Measurements from ENCODE around the gene PAFAH1B2.
"Not testable (repeated sequence)": the region's sequence is repeated elsewhere in the genome, so short reads cannot be mapped to it uniquely, and the experiment has no call there.

The PAFAH1B2 gene

DNA sequence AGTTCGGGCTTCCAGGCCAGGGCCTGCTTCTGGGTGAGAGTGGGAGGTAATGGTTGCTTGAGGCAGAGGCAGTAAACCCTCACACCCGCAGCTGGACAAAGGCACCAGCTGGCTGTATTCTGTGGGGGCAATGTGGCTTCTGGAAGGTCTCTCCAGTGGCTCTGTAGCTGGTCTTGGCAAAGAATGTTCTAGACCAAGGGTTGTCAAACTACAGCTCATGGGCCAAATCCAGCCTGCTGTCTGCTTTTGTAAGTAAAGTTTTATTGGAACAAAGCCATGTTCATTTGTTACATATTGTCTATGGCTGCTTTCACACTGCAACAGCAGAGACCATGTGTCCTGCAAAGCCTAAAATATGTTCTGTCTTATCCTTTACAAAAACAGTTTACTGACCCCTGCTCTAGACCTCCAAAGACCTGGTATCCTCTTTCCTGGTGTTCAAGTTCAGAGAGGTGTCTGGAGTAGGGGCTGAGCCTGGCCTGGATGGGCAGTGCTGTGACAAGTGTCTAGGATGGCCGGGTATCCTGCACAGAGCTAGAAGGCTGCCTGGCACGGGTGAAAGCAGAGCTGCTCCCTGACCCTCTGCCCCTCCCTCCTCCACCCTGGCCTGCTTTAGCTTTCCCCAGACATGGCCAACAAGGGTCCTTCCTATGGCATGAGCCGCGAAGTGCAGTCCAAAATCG, 58.4 kb downstream of the PAFAH1B2 start:
- DNase-seq (ENCODE audit: low read depth), result no peak

DNA sequence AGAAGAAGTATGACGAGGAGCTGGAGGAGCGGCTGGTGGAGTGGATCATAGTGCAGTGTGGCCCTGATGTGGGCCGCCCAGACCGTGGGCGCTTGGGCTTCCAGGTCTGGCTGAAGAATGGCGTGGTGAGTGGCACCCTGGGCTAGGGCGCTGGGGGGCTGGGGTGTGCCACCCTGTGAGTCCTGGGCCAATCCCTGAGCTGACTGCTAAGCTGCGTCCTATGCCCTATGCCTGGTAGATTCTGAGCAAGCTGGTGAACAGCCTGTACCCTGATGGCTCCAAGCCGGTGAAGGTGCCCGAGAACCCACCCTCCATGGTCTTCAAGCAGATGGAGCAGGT, 59.0 kb downstream of the PAFAH1B2 start:
- no peak for DNase-seq (ENCODE audit: low read depth)

DNA sequence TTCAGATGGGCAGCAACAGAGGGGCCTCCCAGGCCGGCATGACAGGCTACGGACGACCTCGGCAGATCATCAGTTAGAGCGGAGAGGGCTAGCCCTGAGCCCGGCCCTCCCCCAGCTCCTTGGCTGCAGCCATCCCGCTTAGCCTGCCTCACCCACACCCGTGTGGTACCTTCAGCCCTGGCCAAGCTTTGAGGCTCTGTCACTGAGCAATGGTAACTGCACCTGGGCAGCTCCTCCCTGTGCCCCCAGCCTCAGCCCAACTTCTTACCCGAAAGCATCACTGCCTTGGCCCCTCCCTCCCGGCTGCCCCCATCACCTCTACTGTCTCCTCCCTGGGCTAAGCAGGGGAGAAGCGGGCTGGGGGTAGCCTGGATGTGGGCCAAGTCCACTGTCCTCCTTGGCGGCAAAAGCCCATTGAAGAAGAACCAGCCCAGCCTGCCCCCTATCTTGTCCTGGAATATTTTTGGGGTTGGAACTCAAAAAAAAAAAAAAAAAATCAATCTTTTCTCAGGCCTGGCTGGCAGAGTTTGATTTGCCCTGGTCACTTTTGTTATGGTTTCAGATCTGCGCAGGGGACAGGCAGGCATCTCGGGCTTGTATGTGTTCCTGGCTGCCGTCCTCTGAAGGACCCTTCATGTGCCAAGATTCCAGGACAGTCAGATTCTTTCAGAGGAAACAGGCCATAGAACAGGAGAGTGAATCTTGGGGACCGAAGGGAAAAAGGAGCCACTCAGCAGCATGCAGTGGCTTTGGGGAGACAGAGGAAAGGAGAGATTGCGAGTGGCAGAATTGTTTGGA, 60.4 kb downstream of the PAFAH1B2 start:
- no peak for DNase-seq (ENCODE audit: low read depth)

DNA sequence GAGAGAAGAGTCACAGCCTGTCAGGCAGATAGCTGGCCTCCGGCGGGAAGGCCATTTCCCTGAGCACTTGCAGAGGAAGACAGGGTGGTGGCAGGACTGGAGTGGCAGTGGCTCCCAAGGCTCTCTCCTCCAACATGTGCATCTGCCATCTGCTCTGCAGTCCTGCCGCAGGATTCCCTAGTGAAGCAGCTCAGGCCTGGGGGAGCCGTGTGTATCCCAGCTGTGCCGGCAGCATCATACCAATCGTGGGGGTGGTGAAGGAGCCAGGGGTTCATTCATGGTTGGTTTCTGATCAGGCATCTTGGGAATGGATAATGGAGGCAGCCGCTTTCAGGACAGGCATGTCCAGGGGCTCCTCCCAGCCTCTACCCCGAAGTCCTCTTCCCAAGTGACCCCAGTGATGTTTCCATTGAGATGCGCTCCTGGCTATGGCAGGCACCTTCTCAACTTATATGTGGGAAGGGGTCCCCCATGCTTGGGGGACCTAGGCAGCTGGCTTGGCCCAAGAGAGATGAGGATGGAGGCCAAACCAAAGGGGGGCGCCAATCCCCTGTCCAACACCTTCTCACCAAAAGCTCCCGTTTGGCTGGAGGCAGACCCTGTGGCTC, 61.2 kb downstream of the PAFAH1B2 start:
- DNase-seq (ENCODE audit: low read depth), result no peak

DNA sequence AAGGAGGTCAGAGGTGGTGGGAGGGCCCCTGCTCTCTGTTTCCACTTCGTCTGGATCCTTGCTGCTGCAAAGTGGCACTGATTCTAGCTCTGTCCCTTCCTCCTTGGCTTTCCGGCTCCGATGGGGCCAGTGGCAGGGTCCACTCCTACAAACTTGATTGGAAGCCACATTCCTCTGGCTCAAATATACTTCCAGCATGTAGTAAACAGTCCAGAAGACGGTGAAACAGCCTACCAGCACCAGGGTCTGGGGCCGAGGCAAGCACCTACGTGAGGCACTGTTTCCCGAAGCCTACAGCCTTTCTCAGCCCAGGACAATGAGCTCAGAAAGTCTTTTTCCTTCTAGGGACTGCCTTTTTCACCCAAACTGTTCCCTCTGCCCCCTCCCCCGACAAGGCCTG, 62.0 kb downstream of the PAFAH1B2 start:
- DNase-seq (ENCODE audit: low read depth), result not testable (repeated sequence)

DNA sequence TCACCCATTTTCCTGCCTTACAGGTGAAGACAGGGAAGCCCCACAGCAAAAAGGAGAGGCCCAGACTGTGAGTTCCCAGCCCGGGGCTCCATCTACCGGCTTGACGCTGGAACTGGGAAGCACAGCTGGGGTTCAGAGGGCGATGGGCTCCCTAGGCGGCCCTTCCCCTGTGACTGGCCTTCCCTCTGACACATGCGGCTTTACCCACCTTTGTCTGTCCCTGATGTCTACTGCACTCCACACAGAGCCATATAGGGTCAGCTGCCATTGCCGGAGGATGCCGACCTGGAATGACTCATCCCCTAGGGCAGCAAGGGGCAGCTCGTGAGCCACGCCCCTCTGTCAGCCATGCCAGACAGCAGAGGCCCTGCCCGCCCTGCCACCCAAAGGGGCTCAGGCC, 62.8 kb downstream of the PAFAH1B2 start:
- not testable (repeated sequence) for DNase-seq (ENCODE audit: low read depth)

DNA sequence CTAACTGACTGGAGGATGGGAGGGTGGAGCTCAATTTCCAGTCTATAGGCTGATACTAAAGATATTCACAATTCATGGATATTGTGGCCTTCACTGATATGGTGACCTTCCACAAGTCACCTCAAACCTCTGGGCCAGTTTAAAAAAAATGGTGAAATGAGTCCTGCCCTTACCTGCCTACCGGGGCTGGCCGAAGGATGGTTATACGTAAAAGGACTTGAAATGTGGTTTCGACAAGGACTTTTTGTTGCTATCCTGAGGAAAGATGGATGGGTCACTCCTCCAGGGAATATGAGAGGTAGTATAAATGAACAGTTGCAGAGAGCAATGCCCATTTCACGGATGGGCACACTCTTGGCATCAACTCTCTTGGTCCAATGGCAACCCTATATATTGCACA, 63.4 kb downstream of the PAFAH1B2 start:
- DNase-seq (ENCODE audit: low read depth), result not testable (repeated sequence)

DNA sequence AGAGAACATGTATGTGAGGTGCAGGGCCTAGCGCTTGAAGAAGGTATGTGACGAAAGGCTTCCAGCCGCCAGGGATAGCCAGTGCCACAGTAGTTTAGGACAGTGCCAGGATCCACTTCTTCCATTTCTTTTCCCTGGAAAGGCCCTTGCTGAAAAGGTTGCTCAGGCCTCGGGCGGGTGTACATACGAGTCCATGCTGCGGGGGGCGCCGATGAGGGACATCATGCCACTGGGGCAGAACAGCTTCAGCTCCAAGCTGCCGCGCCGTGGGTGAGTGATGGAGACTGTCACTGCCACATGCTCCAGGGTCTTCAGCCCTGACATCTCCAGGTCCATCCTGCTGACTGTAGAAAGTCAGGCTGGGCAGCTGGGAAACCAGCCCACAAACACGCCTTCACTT, 64.6 kb downstream of the PAFAH1B2 start:
- DNase-seq (ENCODE audit: low read depth), result not testable (repeated sequence)

DNA sequence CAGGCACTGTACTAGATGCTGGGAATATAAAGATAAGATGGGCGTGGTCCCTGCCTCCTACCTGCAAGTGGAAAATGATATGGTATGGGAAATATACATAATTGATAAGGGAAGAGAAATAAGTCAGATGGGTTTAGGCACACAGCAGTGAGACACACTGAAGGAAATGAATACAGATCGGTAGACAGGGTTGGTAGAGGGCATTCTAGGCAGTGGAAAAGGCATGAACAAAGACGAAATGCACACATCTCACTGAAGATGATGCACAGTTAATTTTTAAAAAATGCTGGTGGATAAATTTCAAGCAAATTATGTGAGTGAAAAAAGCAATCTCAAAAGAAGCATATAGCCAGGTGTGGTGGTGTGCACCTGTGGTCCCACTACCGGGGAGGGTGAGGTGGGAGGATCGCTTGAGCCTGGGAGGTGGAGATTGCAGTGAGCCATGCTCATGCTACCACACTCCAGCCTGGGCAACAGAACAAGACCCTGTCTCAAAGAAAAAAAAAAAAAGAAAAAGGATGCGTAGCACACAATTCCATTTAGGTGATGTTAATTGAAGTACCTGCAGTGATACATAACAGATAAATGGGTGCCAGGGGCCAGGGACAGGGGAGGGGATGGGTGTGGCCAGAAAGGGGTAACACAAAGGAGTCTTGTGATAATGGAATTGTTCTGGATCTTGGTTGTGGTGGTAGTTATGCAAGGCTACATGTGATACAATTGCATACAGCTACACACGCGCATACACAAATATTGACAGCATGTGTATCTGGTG, 65.5 kb downstream of the PAFAH1B2 start:
- DNase-seq (ENCODE audit: low read depth), result not testable (repeated sequence)

DNA sequence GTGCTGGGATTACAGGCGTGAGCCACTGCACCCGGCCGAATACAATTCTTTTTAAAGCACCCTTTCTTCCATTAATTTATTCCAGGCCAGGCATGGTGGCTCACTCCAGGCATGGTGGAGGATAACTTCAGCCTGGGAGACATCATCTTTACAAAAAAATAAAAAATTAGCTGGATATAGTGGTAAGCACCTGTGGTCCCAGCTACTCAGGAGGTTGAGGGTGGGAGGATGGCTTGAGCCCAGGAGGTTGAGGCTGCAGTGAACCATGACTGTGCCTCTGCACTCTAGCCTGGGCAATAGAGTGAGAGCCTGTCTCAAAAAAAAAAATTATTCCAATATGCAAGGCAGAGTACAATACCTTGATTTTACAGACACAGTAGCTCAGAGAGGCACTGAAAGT, 66.5 kb downstream of the PAFAH1B2 start:
- DNase-seq (ENCODE audit: low read depth), result no peak

DNA sequence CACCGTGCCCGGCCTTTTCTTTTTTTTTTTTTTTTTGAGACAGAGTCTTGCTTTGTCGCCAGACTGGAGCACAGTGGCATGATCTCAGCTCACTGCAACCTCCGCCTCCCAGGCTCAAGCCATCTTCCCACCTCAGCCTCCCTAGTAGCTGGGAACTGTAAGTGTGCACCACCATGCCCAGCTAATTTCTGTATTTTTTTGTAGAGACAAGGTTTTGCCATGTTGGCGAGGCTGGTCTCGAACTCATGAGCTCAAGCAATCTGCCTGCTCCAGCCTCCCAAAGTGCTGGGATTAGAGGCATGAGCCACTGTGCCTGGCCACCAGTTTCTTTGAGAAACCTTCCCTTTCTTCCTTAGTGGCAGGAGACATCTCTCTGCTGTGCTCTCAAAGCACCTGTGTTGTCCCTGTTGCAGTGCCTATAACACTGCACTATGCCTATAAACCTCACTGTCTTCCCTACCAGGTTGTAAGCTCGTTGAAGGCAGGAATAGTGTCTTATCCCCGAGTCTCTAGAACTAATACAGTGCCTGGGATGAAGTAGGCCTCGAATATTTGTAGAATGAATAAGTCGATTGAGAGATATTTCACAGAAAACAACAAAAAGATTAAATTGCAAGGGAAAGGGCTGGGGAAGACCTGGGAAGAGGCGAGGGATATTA, 68.7 kb downstream of the PAFAH1B2 start:
- no peak for DNase-seq (ENCODE audit: low read depth)

DNA sequence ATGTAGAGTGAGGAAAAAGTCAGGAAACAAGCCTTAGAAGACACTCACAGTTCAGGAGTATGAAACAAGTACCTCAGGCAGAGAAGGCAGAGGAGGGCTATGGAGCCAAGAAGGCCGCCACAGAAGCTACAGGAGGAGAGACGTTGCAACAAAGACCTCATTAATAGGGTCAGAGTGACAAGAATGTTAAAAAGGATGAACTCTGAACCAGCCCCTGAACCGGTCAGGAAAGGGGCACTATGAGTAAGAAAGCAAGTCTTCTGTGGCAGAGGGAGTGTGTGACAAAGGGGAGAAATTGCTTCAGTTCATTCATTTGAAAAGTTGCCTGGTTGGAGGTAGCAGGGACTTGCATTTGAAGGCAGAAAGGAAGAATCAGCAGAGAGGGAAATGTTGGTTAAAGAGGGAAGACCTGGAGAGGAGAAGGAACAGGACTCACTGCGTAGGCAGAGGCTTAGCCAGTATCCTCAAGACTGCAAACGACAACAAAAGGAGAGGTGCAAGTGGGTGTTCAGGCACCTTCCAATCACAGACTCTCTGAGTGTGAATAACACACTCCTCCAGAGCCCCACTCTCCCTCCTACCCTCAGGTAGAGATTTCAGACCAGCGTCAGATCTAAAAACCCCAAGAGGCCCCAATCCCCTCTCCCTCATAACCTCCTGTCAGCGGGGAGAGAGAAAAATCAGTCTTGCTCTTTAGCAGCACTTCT, 70.5 kb downstream of the PAFAH1B2 start:
- no peak for DNase-seq (ENCODE audit: low read depth)

DNA sequence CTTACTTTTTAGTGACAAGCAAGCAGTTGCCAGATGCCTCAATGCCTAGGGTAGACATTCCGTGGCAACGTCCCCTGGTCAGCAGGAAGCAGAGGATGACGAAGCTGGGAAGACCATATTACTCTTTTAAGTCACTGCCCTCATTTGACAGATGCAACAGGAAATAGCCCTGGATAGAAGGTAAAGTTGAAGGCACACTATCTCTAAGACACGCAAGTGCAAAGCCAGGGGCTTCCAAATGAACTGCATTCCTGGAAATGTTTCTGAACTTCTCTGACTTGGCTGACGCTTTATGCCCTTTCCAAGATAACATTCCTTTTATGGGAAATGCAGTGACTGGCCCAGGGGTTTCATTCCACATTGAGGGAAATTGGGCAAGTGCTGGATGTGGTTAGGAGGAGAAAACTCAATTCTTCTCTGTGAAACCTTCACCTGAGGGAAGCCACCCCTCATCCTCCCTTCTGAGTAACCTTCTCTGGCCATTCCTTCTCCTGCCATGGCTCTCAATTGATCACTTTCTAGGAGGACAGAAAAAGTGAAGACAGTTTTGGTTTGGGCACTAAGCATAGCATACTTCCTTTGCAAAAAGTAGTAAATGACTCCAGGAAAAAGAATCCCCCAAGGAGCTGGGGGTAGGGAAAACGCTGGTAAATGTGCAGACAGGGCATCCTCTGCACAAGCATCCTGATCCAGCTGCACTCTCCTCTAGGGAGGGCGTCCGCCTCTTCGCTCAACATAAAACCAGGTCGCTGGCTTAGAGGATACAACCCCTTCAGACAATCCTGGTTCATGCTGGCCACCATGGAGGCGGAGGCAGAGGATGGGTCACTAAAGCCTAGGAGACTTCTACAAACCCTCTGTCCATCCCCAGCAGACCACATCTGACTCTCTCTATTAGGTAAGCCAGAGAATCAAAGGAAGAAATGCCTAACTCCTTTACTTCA, 73.3 kb downstream of the PAFAH1B2 start:
- no peak for DNase-seq (ENCODE audit: low read depth)

DNA sequence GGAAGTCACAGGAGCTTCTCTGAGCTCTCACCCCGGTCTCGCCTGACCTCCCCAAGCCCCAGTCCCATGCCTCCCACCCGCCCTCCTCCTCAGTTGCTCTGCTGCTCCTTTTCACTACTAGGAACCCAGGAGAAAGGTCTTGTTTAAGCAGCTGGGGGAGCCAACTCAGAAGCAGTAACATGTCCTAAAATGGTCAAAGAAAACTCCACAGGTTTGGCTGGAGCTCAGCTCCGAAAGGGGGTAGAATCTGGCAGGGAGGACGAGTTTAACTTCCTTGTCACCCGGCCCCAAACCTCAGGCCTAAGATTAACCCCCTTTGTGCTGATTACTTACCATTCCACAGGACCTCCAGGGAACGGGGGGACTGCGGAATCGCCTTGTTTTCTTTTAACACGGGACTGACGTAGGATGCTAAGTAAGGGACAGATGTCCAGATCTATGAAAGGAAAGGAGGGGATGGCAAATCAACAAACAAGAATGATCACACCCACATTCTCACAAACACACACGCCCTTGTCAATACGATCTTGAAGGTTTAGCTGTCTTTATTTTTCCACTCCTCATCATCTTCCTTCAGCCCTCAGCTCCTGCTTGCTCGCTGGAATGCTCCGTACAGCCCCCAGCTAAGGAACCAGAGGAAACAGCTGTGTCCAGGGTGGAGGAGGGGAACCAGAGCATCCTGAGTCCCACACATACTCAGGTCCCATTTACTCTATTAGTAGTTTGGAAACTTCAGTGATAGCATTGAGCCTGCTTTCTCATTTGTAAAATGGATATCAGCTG, 74.2 kb downstream of the PAFAH1B2 start:
- DNase-seq (ENCODE audit: low read depth), result no peak

DNA sequence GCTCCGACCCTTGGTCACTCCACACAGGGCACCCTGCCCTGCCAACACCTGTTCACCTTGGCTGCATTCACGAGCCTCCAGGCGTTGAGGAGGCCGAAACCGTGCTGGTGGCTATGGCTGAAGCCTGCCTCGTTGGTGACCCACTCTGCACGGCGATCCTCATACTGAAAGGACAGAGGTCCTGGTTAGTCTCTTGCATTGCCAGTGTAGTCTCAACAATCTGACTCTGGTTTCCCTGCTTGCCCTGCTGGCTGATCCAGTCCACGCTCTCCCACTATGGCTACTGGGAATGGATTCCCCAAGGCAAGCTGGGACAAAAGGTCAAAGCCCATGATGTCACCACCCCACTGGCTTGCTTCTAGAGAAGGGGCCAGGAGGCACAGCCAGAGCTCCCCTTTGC, 74.9 kb downstream of the PAFAH1B2 start:
- DNase-seq (ENCODE audit: low read depth), result no peak

DNA sequence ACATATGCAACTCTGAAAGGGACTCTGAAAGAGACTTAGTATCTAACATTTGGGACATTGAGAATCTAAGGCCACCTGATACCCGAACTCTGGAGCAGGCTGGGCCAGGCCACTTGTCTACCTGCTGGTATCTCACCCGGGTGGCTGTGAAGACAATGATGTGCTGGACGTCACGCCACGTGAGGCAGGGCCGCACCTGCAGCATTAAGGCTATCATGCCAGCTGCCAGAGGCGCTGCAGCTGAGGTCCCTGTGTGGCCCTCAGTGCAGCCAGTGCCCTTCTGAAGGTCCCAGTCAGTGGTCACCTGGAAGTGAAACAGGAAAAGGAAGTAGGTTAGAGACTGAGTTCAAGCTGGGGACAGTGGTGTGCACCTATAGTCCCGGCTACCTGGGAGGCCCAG, 75.4 kb downstream of the PAFAH1B2 start:
- DNase-seq (ENCODE audit: low read depth), result no peak

DNA sequence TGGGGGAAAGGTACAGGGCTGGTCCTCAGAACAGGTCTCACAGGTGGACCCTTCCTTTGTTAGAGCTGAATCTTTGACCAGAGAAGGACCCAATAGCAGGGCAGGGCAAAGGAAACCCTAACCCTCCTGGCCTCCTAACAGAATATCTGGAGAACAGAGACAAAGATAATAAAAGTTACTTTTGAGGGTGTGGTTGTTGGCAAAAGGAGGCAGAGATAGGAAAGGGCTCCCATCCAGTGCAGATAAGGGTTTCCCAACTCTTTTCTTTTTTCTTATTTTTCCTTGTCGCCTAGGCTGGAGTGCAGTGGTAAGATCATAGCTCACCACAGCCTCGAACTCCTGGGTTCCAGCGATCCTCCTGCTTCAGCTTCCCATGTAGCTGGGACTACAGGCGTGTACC, 75.9 kb downstream of the PAFAH1B2 start:
- DNase-seq (ENCODE audit: low read depth), result no peak

DNA sequence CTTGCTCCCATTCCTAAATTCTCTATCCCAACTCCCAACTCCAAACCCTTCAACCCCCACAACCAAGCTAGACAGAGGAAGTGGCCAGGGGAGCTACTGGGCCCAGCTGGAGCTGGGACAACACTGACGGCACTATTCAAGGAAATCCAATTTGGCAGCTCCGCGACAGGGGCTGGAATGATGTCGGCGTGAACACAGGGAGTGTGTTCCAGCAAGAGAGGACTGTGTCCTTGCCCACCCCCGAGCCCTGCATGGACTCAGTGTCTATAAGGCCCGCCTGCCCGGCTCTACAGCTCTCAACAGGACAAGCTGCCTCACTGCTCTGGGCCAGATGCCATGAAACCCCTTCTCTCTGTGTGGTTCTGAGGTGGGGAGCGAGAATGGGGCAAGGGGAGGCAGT, 76.5 kb downstream of the PAFAH1B2 start:
- DNase-seq (ENCODE audit: low read depth), result no peak

DNA sequence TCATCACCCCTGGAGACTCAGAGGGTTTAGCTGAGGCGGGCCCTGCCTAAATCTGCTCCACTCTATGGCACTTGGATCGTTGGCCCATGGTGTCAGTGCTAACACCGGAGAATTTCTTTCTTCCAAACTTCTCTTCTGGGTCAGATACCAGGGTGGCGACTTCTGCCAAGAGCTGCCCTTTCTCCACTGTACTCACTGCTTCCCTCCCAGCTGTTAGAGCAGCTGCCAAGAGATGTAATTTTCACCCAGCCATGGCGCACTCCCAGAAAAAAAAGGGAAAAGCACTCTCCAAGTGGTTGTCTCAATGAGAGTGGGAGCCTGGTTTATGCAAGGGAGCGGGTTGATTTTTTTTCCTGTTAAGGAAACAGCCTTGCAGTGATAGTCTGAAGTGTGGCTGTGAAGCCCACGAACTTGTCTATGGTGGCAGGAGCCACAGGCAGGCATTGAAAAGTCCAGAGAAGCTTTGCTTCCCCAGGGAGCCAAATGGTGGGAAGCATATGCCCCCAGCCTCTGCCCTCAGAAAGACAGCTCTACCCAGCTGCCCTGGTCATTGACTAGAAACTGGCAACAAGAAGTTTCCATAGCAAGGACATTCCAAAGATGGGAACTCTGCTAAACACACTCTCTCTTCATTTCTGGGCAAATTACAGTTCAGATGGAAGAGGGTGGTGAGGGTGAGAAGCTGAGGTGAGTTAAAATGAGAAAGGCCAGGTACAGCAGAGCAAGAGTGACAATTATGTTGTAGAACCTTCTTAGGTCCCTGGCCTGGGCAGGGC, 77.1 kb downstream of the PAFAH1B2 start:
- DNase-seq (ENCODE audit: low read depth), result no peak
